HG02678 (cell line): ENCODE measurements around the gene SPATA31A5.
"Not testable (repeated sequence)": the region's sequence is repeated elsewhere in the genome, so short reads cannot be mapped to it uniquely, and the experiment has no call there.

Experiments used
- ATAC-seq: cut with Tn5 transposase; IDR thresholded peaks from one replicate; pipeline ENCODE4 v1.9.1; 2021; ENCODE audit warnings: mild to moderate bottlenecking, moderate library complexity; ENCODE audit not compliant: unreplicated experiment

Gene SPATA31A5

DNA sequence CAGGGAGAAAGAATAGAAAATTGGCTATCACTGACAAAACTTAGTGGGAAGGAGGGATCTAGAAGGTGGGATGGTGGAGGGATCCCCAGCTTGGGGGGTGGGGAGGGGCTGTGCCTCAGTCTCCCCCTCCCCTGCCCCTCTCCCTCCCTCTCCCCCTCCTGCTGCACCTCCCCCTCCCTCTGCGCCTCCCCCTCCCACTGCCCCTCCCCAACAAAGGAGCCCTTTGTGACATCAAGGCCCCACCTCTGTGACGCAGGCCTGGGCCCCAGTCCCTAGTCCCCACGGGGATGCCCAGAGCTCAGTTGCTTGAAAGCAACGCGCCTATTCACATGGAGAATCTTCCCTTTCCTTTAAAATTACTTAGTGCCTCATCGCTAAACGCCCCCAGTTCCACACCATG is at the start of gene SPATA31A5:
Gene SPATA31A5, plus strand, starts transcription at position 301 of the 400 bp plus-strand sequence. Its CDS starts 29 bp downstream, at position 330.
- not testable (repeated sequence) for ATAC-seq

DNA sequence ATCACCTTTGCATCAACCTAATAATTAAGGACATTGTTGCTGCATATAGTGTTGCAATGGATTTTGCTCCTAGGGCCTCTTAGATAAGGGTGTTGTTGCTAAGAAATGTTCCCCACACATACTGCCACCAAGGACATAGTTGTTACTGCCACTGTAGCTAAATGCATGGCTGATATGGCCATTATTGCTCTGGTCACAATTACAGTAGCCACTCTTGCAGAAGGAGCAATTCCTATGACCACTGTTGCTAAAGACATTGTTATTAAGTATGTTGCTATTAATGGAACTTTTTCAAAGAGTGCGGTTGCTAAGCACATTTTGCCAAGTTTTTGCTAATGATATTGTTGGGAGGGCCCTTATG is 48.8 kb downstream of the SPATA31A5 start:
- not testable (repeated sequence) for ATAC-seq

DNA sequence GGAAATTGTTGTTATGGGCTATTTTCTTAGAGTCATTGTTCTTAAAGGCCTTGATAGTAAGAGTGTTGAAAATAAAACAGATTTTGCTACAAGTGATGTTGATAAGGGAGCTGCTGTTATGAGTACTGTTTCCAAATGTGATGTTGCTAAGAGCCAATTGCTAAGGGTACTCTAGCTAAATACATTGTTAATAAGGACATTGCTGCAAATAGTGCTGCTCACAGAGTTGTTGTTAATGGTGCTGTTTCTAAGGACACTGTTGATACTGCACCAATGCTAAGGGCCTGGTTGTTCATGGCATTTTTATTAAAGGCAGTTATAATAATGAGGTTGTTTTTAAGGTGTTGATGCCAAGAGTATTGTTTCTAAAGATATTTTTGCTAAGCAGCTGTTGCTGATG is 52.2 kb downstream of the SPATA31A5 start:
- ATAC-seq: not testable (repeated sequence)
